Stomach (tissue), 9 donors: ENCODE data around the gene ZNF354C. TPM values are rescaled to one million over a fixed set of nuclear protein-coding genes. Genes with fewer than 3 reads are reported as not detected.

ENCODE experiments used
- DNase-seq, 2 donors: peaks; one replicate each; pipeline versions ENCODE4 v3.0.0 to v3.0.0-alpha.2; 2013 to 2019
- H3K27ac ChIP-seq, 5 donors: fragments of 200-600 bp in 4 of 5; sonication (generic) in 4 of 5; one replicate each; pipeline ENCODE4 v1.5.1; 2013 to 2019; ENCODE audit warnings: mild to moderate bottlenecking in 1 of 5, moderate library complexity in 1 of 5
- H3K27me3 ChIP-seq, 3 donors: fragments of 200-600 bp; sonication (generic); one replicate each; pipeline ENCODE4 v1.5.1; 2017 to 2019; ENCODE audit warnings: mixed run types in 1 of 3
- H3K36me3 ChIP-seq, 4 donors: fragments of 200-600 bp; sonication (generic); 1 replicate in 3 of 4; 2 replicates in 1 of 4; pipeline ENCODE4 v1.5.1; 2016 to 2019
- H3K4me1 ChIP-seq, 4 donors: fragments of 200-600 bp; sonication (generic); one replicate each; pipeline ENCODE4 v1.5.1; 2016 to 2019
- H3K4me3 ChIP-seq, 4 donors: fragments of 200-600 bp; sonication (generic) in 3 of 4; one replicate each; pipeline ENCODE4 v1.5.1; 2016 to 2019; ENCODE audit warnings: mild to moderate bottlenecking in 1 of 4
- H3K9me3 ChIP-seq, 4 donors: fragments of 200-600 bp; sonication (generic); one replicate each; pipeline ENCODE4 v1.5.1; 2016 to 2019
- EP300 ChIP-seq: sonication (generic); formaldehyde crosslinking; IDR thresholded peaks from one replicate; pipeline ENCODE4 v1.6.1; 2017; ENCODE audit warnings: antibody characterized with exemption
- POLR2A ChIP-seq, 4 donors: fragments of 450-650 bp; IDR thresholded peaks; one replicate each; pipeline ENCODE4 v1.6.1; 2016; ENCODE audit warnings: antibody characterized with exemption in 4 of 4, control low read depth in 2 of 4, mild to moderate bottlenecking in 1 of 4, moderate library complexity in 1 of 4
- POLR2AphosphoS5 ChIP-seq, 3 donors: sonication (generic); formaldehyde crosslinking; IDR thresholded peaks; one replicate each; pipeline ENCODE4 v1.6.1; 2016; ENCODE audit warnings: antibody characterized with exemption in 3 of 3
- WGBS, 5 donors: extraction: QIAGEN DNeasy Blood & Tissue Kit in 3 of 5; methylation state at CpG; one replicate each; pipeline versions ENCODE4 v1.1.5 to v1.1.7; 2013 to 2018; 5-methylcytosine and 5-hydroxymethylcytosine counted together
- intact Hi-C: fragments of 100-400 bp; cut with DNase I; formaldehyde crosslinking; loops from one replicate; pipeline ENCODE4 v1.15.1; 2023; ENCODE audit warnings: low total_unique reads
- polyA plus RNA-seq, 3 donors: library from polyadenylated mRNA; stranded (reverse); fragments of 200-250 nt; gene quantifications; one replicate each; pipeline ENCODE4 v1.2.3, GENCODE V29; 2013
- total RNA-seq, 5 donors: library from RNA; depleted of rRNA; stranded (reverse); fragments of >200 nt; gene quantifications; one replicate each; pipeline versions ENCODE4 v1.1.0 to v1.2.3, GENCODE V29; 2014 to 2016
- TF ChIP-seq, protein P1 (sequence below), 7 experiments: fragments of 450-650 bp in 4 of 7; fragments of 200-600 bp in 3 of 7; sonication (generic) in 3 of 7; IDR thresholded peaks; one replicate each; pipeline ENCODE4 v1.5.1; 2016 to 2019; ENCODE audit warnings: antibody characterized with exemption in 7 of 7, control low read depth in 2 of 7, mild to moderate bottlenecking in 1 of 7
- donor health status: healthy with polysubstance abuse.
- donor health status: Bipolar disorder and iron deficiency.
- donor health status: healthy.

Gene ZNF354C
- total and polyA plus RNA-seq, 8 donors = 0.92 to 13.6 (median 1.3) TPM; not detected in 1

DNA sequence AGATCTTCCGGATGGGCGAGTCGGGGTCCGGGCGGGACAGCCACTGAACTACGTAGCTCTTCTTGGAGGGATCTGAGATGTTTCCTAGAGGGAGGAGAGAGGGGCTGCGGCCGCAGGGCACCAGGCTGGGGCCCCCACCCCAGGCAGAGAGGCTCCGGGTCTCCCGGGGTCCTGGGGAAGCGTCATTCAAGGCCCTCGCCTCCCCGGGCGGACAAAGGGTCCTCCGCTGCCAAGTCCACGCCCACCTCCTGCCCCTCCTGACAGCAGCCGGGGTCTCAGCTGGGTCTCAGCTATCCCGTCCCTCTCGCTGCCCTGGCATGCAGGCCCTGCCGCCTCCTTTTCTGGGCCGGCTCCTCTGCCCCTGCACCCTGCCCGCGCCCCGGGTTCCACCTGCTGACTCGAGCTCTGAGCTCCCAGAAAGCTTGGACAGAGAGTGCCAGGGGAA, 61.5 kb downstream of the ZNF354C start:
- intact Hi-C loops = no loop called here
- H3K27ac ChIP-seq = no peak overlapping the region
- peaks cover 0 to 37% (median 14%) of the 10 kb centered on the region in 4 donors for H3K36me3 ChIP-seq
- TF ChIP-seq, protein P1, sequence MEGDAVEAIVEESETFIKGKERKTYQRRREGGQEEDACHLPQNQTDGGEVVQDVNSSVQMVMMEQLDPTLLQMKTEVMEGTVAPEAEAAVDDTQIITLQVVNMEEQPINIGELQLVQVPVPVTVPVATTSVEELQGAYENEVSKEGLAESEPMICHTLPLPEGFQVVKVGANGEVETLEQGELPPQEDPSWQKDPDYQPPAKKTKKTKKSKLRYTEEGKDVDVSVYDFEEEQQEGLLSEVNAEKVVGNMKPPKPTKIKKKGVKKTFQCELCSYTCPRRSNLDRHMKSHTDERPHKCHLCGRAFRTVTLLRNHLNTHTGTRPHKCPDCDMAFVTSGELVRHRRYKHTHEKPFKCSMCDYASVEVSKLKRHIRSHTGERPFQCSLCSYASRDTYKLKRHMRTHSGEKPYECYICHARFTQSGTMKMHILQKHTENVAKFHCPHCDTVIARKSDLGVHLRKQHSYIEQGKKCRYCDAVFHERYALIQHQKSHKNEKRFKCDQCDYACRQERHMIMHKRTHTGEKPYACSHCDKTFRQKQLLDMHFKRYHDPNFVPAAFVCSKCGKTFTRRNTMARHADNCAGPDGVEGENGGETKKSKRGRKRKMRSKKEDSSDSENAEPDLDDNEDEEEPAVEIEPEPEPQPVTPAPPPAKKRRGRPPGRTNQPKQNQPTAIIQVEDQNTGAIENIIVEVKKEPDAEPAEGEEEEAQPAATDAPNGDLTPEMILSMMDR (IDR thresholded peaks at IDR 0.05) = no peak
- no peak for TF ChIP-seq EP300
- no peaks in the 10 kb centered on the region for H3K27me3 ChIP-seq
- H3K4me1 ChIP-seq = no peaks in the 10 kb centered on the region
- WGBS, 5 donors = 89 to 96% (median 91%) methylated on average over 17 to 25 of the region's 25 CpGs
- no peak overlapping the region for H3K4me3 ChIP-seq
- DNase-seq = no peak
- H3K9me3 ChIP-seq = peaks cover 3 to 89% (median 53%) of the 10 kb centered on the region in 4 donors

DNA sequence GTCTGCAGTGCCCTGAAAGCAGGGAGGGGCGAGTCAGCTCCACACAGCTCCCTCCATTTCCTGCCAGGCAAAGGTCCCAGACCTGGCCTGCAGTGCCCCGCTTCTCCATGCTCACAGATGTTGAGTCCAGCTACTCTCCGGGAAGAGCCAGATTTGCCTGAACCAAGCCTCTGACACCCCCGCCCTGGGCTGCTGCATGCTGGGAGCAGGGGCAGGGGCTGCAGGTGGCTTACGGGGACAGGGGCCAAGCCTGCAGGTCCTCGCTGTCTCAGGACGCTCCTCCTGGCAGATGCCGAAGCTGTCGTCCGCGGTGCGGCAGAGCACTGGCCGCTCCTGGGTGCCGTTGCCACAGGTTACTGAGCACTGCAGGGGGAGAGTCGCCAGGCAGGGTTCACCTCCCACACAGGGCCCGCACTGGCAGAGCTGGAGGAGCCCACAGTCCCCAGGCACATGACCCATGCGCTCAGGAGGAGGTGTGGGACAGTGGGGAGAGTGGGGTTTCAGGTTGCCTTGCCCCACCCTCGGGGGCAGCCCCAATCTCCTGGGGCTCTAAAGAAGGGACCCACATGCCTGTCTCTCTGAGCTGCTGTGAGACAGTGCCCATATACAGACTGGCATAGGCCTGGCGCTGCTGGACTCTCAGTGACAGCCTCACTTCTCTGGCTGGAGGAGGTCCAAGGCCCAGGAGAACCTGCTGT, 62.4 kb downstream of the ZNF354C start:
- H3K27ac ChIP-seq = no peak overlapping the region
- H3K4me3 ChIP-seq = no peak overlapping the region
- H3K9me3 ChIP-seq = peaks cover 3 to 89% (median 46%) of the 10 kb centered on the region in 4 donors
- 84 to 100% (median 88%) methylated on average over 2 to 19 of the region's 19 CpGs for WGBS, 5 donors
- peak in 1 of 2 donors; percentile 9 for DNase-seq
- no peaks in the 10 kb centered on the region for H3K4me1 ChIP-seq
- TF ChIP-seq POLR2AphosphoS5 (IDR thresholded peaks at IDR 0.05) = no peak
- no peak for TF ChIP-seq EP300
- TF ChIP-seq, protein P1 (IDR thresholded peaks at IDR 0.05) = no peak
- TF ChIP-seq POLR2A (IDR thresholded peaks at IDR 0.05) = no peak
- H3K36me3 ChIP-seq = peaks cover 0 to 43% (median 18%) of the 10 kb centered on the region in 4 donors
- no peaks in the 10 kb centered on the region for H3K27me3 ChIP-seq
- intact Hi-C loops = no loop called here

DNA sequence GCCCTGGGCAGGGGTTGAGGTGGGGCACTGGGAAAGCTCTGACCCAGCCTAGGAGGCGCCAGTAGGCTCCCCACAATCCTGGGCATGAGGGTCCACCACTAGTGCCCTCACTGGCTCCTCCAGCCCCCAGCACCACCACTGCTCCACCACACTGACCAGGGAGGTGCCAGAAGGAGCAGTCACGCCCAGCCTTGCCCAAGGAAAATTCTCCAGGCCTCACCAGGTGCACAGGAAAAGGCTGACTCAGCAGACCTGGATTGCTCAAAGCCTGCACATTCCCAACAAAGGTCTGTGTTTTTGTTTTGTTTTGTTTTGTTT, 62.9 kb downstream of the ZNF354C start:
- TF ChIP-seq POLR2A (IDR thresholded peaks at IDR 0.05) = no peak
- TF ChIP-seq, protein P1 (IDR thresholded peaks at IDR 0.05) = no peak
- TF ChIP-seq POLR2AphosphoS5 (IDR thresholded peaks at IDR 0.05) = no peak
- no peak for TF ChIP-seq EP300
- 50 to 88% (median 77%) methylated on average over 1 to 2 of the region's 2 CpGs for WGBS, 5 donors
- Histone ChIP-seq H3K4me1 (no peaks in the 10 kb centered on the region), H3K4me3 (no peak overlapping the region), H3K27me3 (no peaks in the 10 kb centered on the region), H3K9me3 (peaks cover 3 to 87% (median 44%) of the 10 kb centered on the region in 4 donors), H3K36me3 (peaks cover 0 to 47% (median 21%) of the 10 kb centered on the region in 4 donors), H3K27ac (no peak overlapping the region)
- intact Hi-C loops = no loop called here
- peak in 1 of 2 donors; percentile 2 for DNase-seq

DNA sequence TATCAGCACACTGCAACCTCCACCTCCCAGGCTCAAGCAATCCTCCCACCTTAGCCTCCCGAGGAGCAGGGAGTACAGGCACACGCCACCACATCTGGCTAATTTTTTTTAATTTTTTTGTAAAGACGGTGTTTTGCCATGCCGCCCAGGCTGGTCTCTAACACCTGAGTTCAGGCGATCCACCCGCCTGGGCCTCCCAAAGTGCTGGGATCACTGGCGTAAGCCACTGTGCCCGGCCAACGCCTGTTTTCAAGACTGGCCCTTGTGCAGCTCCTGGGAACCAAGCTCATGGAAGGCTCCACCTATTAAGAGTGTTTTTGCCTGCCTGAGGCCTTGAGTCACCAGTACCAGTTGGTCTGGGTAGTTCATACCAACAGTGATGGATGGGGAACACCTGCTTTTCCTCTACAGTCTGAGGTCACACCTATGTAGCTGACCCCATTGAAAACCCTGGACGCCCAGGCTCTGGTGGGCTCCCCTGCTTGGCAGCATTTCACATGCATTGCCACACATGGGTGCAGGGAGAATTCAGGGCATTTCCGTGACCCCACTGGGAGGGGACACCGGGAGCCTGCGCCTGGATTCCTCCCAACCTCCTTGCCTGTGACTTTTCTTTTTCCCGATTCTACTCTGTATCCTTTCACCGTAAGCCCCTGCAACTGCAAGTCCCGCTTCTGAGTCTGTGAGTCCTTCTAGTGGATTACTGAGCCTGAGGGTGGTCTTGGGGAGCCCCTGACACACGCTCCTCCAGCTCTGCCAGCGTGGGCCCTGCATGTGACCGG, 63.5 kb downstream of the ZNF354C start:
- Histone ChIP-seq H3K27ac (no peak overlapping the region), H3K4me3 (no peak overlapping the region), H3K27me3 (no peaks in the 10 kb centered on the region), H3K4me1 (no peaks in the 10 kb centered on the region), H3K9me3 (peaks cover 3 to 83% (median 44%) of the 10 kb centered on the region in 4 donors), H3K36me3 (peaks cover 0 to 47% (median 21%) of the 10 kb centered on the region in 4 donors)
- WGBS, 5 donors = 92 to 95% (median 92%) methylated on average over 18 to 19 of the region's 19 CpGs
- TF ChIP-seq POLR2AphosphoS5 (IDR thresholded peaks at IDR 0.05) (no peak), POLR2A (IDR thresholded peaks at IDR 0.05) (no peak), EP300 (no peak)
- TF ChIP-seq, protein P1 (IDR thresholded peaks at IDR 0.05) = no peak
- intact Hi-C loops = no loop called here
- DNase-seq = peak in 1 of 2 donors; percentile 14
